ENCODE data around the gene CASD1.

DNA sequence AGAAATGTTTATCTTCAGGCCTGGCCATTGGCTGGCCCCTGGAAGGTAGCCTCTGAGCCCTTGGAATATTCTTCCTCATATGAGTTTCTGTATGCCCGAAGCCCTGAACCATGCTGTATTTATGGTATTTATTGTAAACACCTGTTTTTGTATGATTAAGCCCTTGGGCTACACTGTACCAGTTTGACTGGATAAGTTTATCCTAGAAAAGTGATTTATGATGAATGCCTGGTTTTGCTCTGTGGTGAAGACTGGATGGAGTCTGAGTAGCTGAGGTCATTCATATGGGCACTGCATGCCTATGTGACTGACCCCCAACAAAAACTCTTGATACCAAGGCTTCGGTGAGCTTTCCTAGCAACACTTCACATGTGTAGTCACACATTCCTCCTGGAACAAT, 66.7 kb downstream of the CASD1 start:
- TF ChIP-seq CTCF (IDR thresholded peaks at IDR 0.05 in 8 of 11, conservative IDR thresholded peaks at IDR 0.05 in 3 of 11) (no peak), POLR2AphosphoS5 (IDR thresholded peaks at IDR 0.05) (no peak)
